Thyroid gland (tissue), 4 donors: ENCODE measurements around the gene STARD9. TPM values are rescaled to one million over a fixed set of nuclear protein-coding genes. Genes with fewer than 3 reads are reported as not detected.

ENCODE experiments used
- DNase-seq, 2 donors: peaks; one replicate each; pipeline ENCODE4 v3.0.0-alpha.2; 2019
- H3K27ac ChIP-seq, 3 donors: fragments of 200-600 bp; sonication (generic); 1 replicate in 2 of 3; 2 replicates in 1 of 3; pipeline ENCODE4 v1.5.1; 2016 to 2019; ENCODE audit warnings: mild to moderate bottlenecking in 1 of 3, moderate library complexity in 1 of 3
- H3K27me3 ChIP-seq: fragments of 200-600 bp; sonication (generic); one replicate; pipeline ENCODE4 v1.5.1; 2019
- H3K36me3 ChIP-seq, 2 donors: fragments of 200-600 bp; sonication (generic); one replicate each; pipeline ENCODE4 v1.5.1; 2016 to 2019
- H3K4me1 ChIP-seq, 2 donors: fragments of 200-600 bp; sonication (generic); one replicate each; pipeline ENCODE4 v1.5.1; 2017 to 2019
- H3K4me3 ChIP-seq, 3 donors: fragments of 200-600 bp; sonication (generic); replicated peaks in 1 of 3; 1 replicate in 2 of 3; 2 replicates in 1 of 3; pipeline ENCODE4 v1.5.1; 2016; ENCODE audit warnings: mild to moderate bottlenecking in 1 of 3
- H3K9me3 ChIP-seq: fragments of 200-600 bp; sonication (generic); one replicate; pipeline ENCODE4 v1.5.1; 2017
- POLR2A ChIP-seq, 2 donors: fragments of 450-650 bp; IDR thresholded peaks; one replicate each; pipeline ENCODE4 v1.6.1; 2017; ENCODE audit warnings: antibody characterized with exemption in 2 of 2, mild to moderate bottlenecking in 2 of 2, moderate library complexity in 1 of 2
- WGBS, 2 donors: methylation state at CpG; one replicate each; pipeline ENCODE4 v1.1.5; 2017; 5-methylcytosine and 5-hydroxymethylcytosine counted together
- intact Hi-C: fragments of 100-400 bp; cut with DNase I; formaldehyde crosslinking; loops from one replicate; pipeline ENCODE4 v1.15.1; 2023
- total RNA-seq, 4 donors: library from RNA; depleted of rRNA; stranded (reverse); fragments of >200 nt; gene quantifications; one replicate each; pipeline ENCODE4 v1.2.3, GENCODE V29; 2016
- TF ChIP-seq, protein P1 (sequence below), 6 experiments: fragments of 200-600 bp in 3 of 6; fragments of 450-650 bp in 3 of 6; sonication (generic) in 3 of 6; IDR thresholded peaks; one replicate each; pipeline ENCODE4 v1.5.1; 2016 to 2019; ENCODE audit warnings: antibody characterized with exemption in 6 of 6, mild to moderate bottlenecking in 2 of 6, inconsistent platforms in 1 of 6, moderate library complexity in 1 of 6

The STARD9 gene
- total RNA-seq, 4 donors from 2014 or later: 6.4 to 23.4 (median 10.1) TPM

DNA sequence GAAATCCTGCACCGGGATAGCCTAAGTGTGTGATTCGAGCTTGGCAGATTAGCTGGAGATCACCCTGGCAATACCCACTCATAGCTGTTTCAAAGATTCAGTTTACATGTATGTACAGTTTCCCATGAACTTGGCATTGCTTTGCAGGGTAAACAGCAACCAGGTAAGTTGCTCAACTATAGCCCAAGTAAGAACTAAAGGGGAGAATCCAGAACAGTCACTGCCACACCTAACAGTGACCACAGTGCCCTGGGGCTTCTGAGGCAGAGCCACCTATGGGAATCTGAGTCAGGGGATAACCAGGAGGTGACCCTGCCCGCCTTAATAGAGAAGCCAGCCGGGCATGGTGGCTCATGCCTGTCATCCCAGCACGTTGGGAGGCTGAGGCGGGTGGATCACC is 145.6 kb downstream of the STARD9 start:
- no peaks in the 10 kb centered on the region for H3K4me1 ChIP-seq
- H3K36me3 ChIP-seq: peaks cover 26 to 29% of the 10 kb centered on the region in 2 donors
- no peaks in the 10 kb centered on the region for H3K9me3 ChIP-seq
- no peaks in the 10 kb centered on the region for H3K27me3 ChIP-seq
- H3K27ac ChIP-seq: no peak overlapping the region
- H3K4me3 ChIP-seq: no peak overlapping the region
- WGBS, 2 donors: 88 to 96% methylated on average over 6 of the region's 6 CpGs
- no peak for TF ChIP-seq POLR2A (IDR thresholded peaks at IDR 0.05)
- TF ChIP-seq, protein P1, sequence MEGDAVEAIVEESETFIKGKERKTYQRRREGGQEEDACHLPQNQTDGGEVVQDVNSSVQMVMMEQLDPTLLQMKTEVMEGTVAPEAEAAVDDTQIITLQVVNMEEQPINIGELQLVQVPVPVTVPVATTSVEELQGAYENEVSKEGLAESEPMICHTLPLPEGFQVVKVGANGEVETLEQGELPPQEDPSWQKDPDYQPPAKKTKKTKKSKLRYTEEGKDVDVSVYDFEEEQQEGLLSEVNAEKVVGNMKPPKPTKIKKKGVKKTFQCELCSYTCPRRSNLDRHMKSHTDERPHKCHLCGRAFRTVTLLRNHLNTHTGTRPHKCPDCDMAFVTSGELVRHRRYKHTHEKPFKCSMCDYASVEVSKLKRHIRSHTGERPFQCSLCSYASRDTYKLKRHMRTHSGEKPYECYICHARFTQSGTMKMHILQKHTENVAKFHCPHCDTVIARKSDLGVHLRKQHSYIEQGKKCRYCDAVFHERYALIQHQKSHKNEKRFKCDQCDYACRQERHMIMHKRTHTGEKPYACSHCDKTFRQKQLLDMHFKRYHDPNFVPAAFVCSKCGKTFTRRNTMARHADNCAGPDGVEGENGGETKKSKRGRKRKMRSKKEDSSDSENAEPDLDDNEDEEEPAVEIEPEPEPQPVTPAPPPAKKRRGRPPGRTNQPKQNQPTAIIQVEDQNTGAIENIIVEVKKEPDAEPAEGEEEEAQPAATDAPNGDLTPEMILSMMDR (IDR thresholded peaks at IDR 0.05): no peak
- intact Hi-C loops: no loop called here
- DNase-seq: no peak

GRCh38 chr15:42721916-42722315 is 146.5 kb downstream of the STARD9 start:
- intact Hi-C loops: no loop called here
- no peak for TF ChIP-seq POLR2A (IDR thresholded peaks at IDR 0.05)
- TF ChIP-seq, protein P1 (IDR thresholded peaks at IDR 0.05): no peak
- DNase-seq: no peak
- no peaks in the 10 kb centered on the region for H3K4me1 ChIP-seq
- H3K27me3 ChIP-seq: no peaks in the 10 kb centered on the region
- H3K4me3 ChIP-seq: no peak overlapping the region
- H3K9me3 ChIP-seq: no peaks in the 10 kb centered on the region
- peaks cover 29 to 34% of the 10 kb centered on the region in 2 donors for H3K36me3 ChIP-seq
- H3K27ac ChIP-seq: no peak overlapping the region
- WGBS, 2 donors: 85 to 96% methylated on average over 3 of the region's 3 CpGs

DNA sequence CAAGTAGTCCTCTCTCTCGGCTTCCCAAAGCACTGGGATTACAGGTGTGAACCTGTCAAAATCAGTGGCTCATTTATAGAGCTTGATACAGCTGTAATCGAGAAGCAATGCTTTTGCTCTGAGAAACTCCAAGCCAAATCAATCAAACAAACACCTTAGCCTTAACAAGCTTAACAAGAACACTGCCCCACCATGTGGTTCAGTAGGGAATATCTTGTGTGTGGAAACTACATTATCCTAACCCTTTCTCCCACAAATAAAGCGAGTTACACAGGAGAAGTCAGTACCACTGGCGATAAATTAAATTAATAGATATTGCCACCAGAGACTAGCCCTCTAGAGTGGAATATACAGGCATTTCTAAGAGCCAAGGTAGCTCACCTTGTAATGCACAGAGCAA is 147.7 kb downstream of the STARD9 start:
- Histone ChIP-seq H3K36me3 (peaks cover 33 to 34% of the 10 kb centered on the region in 2 donors), H3K9me3 (no peaks in the 10 kb centered on the region), H3K27me3 (no peaks in the 10 kb centered on the region), H3K4me1 (no peaks in the 10 kb centered on the region), H3K4me3 (no peak overlapping the region), H3K27ac (no peak overlapping the region)
- no peak for DNase-seq
- 92% methylated on average over 4 of the region's 4 CpGs for WGBS, 2 donors
- TF ChIP-seq, protein P1 (IDR thresholded peaks at IDR 0.05): no peak
- no peak for TF ChIP-seq POLR2A (IDR thresholded peaks at IDR 0.05)
- intact Hi-C loops: no loop called here

- Histone ChIP-seq H3K4me1 (no peaks in the 10 kb centered on the region), H3K27me3 (no peaks in the 10 kb centered on the region), H3K27ac (no peak overlapping the region), H3K4me3 (no peak overlapping the region), H3K9me3 (no peaks in the 10 kb centered on the region), H3K36me3 (peaks cover 32 to 34% of the 10 kb centered on the region in 2 donors)
- TF ChIP-seq, protein P1 (IDR thresholded peaks at IDR 0.05): no peak
- TF ChIP-seq POLR2A (IDR thresholded peaks at IDR 0.05): no peak
- intact Hi-C loops: no loop called here
- DNase-seq: no peak
- WGBS, 2 donors: 88 to 92% methylated on average over 4 to 6 of the region's 6 CpGs
Measured at GRCh38 chr15:42724276-42724675, 148.9 kb downstream of the STARD9 start.

- Histone ChIP-seq H3K36me3 (peaks cover 29 to 43% of the 10 kb centered on the region in 2 donors), H3K9me3 (no peaks in the 10 kb centered on the region), H3K4me3 (no peak overlapping the region), H3K27me3 (no peaks in the 10 kb centered on the region), H3K4me1 (no peaks in the 10 kb centered on the region), H3K27ac (no peak overlapping the region)
- WGBS, 2 donors: 94 to 95% methylated on average over 12 of the region's 12 CpGs
- intact Hi-C loops: no loop called here
- TF ChIP-seq, protein P1 (IDR thresholded peaks at IDR 0.05): no peak
- no peak for TF ChIP-seq POLR2A (IDR thresholded peaks at IDR 0.05)
- DNase-seq: no peak
Measured at GRCh38 chr15:42725331-42725903, 150.0 kb downstream of the STARD9 start.
